Endothelial cell of hepatic sinusoid (primary cell): ENCODE results near the gene UPK1A.
"Not testable (repeated sequence)": the region's sequence is repeated elsewhere in the genome, so short reads cannot be mapped to it uniquely, and the experiment has no call there.

Experiments used
- in situ Hi-C: cut with HindIII; loops from 2 replicates; pipeline ENCODE4 v1.10.0; 2017; ENCODE audit warnings: low sequenced_read_pairs

The UPK1A gene

GRCh38 chr19:35675589-35676140 lies 9.3 kb downstream of the UPK1A start:
- in situ Hi-C loops, result no loop called here

- in situ Hi-C loops, result no loop called here
Measured at GRCh38 chr19:35689836-35690235, 23.5 kb downstream of the UPK1A start.

DNA sequence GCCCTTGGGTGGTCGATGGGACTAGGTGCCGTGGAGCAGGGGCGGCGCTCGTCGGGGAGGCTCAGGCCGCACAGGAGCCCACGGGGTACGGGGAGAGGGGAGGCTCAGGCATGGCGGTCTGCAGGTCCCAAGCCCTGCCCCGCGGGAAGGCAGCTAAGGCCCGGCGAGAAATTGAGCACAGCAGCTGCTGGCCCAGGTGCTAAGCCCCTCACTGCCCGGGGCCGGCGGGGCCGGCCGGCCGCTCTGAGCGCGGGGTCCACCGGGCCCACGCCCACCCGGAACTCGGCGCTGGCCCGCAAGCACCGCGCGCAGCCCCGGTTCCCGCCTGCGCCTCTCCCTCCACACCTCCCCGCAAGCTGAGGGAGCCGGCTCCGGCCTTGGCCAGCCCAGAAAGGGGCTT lies 24.8 kb downstream of the UPK1A start:
- in situ Hi-C loops, result not testable (repeated sequence)

DNA sequence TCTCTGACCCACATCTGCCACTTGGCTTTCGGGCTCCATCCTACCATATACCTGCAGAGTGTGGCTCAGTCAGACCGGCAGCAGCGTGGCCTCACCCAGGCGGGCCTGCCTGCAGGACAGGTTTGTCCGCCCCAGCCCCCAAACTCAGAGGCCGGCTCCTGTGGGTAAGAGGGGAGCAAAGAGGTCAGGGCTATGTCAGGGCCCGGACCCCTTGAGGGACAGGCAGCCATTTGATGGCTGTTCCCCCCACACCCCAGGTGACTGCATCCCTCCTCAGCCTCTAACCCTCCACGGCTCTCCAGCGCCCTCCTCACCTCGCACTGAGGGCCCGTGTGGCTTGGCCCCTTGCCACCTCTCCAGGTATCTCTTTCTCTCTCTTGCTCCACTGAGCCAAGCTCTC lies 25.7 kb downstream of the UPK1A start:
- in situ Hi-C loops, result no loop called here

- in situ Hi-C loops, result no loop called here
Measured at GRCh38 chr19:35693422-35693821, 27.1 kb downstream of the UPK1A start.

GRCh38 chr19:35693835-35694599 lies 27.7 kb downstream of the UPK1A start:
- in situ Hi-C loops, result no loop called here

DNA sequence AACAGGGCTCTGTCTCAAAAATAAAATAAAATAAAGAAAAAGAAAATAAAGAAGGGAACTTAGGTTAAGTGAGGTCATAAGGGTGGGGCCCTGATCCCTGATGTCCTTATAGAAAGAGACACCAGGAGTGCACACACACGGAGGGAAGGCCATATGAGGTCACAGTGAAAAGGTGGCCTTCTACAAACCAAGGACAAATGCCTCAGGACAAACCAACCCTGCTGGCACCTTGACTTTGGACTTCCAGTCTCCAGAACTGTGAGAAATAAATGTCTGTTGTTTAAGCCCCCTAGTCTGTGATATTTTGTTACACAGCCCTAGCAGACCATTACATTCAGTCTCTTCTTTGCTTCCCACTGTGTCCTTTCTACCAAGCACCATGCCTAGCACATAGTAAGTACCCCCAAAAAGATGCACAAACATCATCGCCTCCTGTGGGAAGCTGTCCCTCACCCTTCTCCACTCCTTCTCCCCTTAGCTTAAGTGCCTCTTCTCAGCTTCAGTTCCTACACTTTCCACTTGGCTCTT lies 29.6 kb downstream of the UPK1A start:
- in situ Hi-C loops, result loop anchor here (5.0 kb wide), 2 partner anchors 39 to 156 kb away; partner anchors contain the start of gene NPHS1

GRCh38 chr19:35696835-35697234 lies 30.5 kb downstream of the UPK1A start:
- in situ Hi-C loops, result loop anchor here (5.0 kb wide), 2 partner anchors 40 to 155 kb away; partner anchors contain the start of gene NPHS1

- in situ Hi-C loops, result no loop called here
Measured at GRCh38 chr19:35702223-35703012, 36.1 kb downstream of the UPK1A start.

- in situ Hi-C loops, result no loop called here
Measured at GRCh38 chr19:35703343-35703742, 37.0 kb downstream of the UPK1A start.

DNA sequence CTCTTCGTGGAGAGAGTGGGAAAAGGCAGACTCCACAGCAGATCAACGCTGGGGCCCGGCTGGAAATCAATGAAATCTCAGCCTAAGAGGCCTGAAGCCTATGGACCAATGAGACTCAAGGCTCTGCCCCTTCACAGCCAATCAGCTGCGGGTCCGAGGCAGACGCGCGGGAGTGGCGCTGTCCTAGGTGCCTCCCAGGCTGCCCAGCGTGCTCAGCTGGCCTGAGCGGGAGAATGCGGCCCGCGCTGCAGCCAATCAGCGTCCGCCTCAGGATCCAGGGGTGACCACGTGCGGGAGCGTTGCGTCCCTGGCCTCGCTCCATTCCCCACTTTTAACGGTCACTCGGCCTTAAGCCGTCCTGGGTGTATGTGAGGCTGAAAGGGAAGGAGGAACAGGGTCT lies 37.9 kb downstream of the UPK1A start, which contains the start of gene ZBTB32:
TSS of gene ZBTB32 (plus strand) at position 341 of the 400 bp plus-strand sequence. CDS start 10,069 bp downstream, outside the sequence.
- in situ Hi-C loops, result no loop called here

- in situ Hi-C loops, result no loop called here
Measured at GRCh38 chr19:35708391-35708790, 42.1 kb downstream of the UPK1A start.

DNA sequence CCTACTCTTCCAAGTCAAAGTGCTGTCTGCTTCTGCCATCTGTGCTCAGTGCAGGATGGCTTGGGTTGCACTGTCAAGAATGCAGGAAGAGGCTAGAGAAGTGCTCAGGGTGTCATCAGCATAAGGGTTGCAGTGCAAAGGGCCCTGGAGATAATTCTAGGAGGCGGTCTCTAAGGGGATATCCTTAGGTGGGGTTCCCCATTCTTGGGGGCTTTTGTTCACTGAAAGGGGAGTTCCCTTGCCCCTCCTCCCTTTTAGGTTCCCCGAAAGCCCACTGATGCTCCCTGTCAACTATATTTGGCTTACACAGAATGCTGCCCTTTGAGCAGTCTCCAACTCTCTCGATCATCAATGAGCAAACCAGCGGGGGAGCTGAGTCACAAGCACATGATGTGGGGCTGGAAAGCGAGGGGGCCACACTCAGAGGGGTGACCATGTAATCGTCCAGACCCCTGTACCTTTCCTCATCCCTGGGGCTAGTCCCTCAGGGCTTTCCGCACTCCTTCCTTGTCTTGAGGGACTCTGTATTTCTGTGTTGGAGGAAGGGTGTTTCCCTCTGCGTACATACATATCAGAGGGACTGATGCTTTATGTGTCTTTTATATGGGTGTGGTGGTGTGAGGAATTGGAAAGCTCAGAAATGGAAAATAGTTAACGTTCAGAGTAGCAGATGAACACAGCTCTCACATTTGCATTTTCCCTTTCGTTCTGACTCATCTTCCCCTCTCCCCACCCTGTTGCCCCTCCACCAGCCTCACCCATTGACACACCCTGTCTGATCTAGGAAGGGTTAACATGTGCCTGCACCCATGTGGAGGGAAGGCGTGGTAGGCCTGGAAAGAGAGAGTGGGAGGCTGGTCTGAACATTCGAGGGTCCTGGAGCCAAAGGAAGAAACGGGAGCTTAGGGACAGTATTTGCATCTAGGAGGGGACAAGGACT lies 44.7 kb downstream of the UPK1A start:
- in situ Hi-C loops, result no loop called here

- in situ Hi-C loops, result no loop called here
Measured at GRCh38 chr19:35712567-35713505, 46.5 kb downstream of the UPK1A start.

DNA sequence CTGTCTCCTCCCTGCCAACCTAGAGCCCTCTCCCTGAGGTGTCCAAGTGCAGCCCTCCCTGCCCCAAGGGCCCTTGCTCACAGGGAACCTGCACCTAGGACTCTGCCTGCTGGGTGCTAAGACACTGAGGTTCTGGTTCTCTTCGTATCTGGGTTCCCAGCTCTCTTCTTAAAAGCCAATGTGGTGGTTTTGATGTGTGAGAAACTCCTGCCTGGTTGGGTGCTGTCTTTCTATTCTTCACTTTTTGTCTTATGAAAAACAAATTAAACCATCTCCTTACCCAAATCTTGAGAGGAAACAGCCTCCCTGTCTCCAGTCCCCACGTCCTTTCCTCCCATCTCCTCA lies 47.2 kb downstream of the UPK1A start:
- in situ Hi-C loops, result no loop called here

- in situ Hi-C loops, result no loop called here
Measured at GRCh38 chr19:35713904-35714495, 47.7 kb downstream of the UPK1A start.

DNA sequence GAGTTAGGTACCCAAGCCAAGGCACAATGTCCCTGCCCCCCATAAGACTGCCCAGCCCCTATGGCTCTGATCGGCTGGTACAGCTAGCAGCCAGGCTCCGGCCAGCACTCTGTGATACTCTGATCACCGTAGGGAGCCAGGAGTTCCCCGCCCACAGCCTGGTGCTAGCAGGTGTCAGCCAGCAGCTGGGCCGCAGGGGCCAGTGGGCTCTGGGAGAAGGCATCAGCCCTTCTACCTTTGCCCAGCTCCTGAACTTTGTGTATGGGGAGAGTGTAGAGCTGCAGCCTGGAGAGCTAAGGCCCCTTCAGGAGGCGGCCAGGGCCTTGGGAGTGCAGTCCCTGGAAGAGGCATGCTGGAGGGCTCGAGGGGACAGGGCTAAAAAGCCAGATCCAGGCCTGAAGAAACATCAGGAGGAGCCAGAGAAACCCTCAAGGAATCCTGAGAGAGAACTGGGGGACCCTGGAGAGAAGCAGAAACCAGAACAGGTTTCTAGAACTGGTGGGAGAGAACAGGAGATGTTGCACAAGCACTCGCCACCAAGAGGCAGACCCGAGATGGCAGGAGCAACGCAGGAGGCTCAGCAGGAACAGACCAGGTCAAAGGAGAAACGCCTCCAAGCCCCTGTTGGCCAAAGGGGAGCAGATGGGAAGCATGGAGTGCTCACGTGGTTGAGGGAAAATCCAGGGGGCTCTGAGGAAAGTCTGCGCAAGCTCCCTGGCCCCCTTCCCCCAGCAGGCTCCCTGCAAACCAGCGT lies 48.5 kb downstream of the UPK1A start:
- in situ Hi-C loops, result no loop called here

- in situ Hi-C loops, result no loop called here
Measured at GRCh38 chr19:35715355-35715809, 49.1 kb downstream of the UPK1A start.
